ENCODE results near the gene HSD17B2. TPM values are rescaled to one million over a fixed set of nuclear protein-coding genes. Genes with fewer than 3 reads are reported as not detected.

The HSD17B2 gene
- total RNA-seq, 4 donors from 2014 or later, result 0.22 to 0.29 TPM; not detected in 2

GRCh38 chr16:82050506-82050905 is 15.5 kb downstream of the HSD17B2 start:
- no peak for ATAC-seq
- DNase-seq, result no peak
- H3K4me1 ChIP-seq, result no peaks in the 10 kb centered on the region
- intact Hi-C loops (cut with DNase I; ENCODE audit: low total_unique reads), result no loop called here
- H3K4me3 ChIP-seq, result no peak overlapping the region
- no peaks in the 10 kb centered on the region for H3K27me3 ChIP-seq
- in situ Hi-C loops (cut with MboI; ENCODE audit: low sequenced_read_pairs in 4 of 4), result no loop called here
- TF ChIP-seq POLR2A (IDR thresholded peaks at IDR 0.05), result no peak
- no peak for TF ChIP-seq CTCF (IDR thresholded peaks at IDR 0.05 in 4 of 5, conservative IDR thresholded peaks at IDR 0.05 in 1 of 5)
- no peaks in the 10 kb centered on the region for H3K9me3 ChIP-seq
- H3K27ac ChIP-seq, result no peak overlapping the region
- H3K36me3 ChIP-seq, result no peaks in the 10 kb centered on the region

DNA sequence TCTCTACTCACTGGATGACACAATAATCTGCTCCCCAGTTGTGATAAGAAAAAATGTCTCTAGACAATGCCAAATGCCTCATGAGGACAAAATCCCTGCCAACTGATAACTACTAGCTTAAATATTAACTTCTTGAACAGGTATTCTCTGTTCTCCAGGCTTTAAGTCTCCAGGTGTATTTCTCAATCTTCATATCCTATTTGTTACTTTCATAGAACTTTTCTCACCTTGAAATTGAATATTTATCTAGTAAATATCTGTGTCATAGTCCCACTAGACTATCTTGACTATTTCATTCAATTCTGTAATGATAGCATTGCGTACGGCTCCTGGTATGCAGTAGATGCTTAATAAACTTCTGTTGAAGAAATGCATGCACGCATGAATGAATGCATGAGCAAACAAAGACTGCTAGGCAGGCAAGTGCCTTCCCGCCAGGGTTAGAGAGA is 15.9 kb downstream of the HSD17B2 start:
- intact Hi-C loops (cut with DNase I; ENCODE audit: low total_unique reads), result no loop called here
- H3K27me3 ChIP-seq, result no peaks in the 10 kb centered on the region
- H3K27ac ChIP-seq, result no peak overlapping the region
- no peaks in the 10 kb centered on the region for H3K9me3 ChIP-seq
- DNase-seq (no peak), ATAC-seq (no peak)
- in situ Hi-C loops (cut with MboI; ENCODE audit: low sequenced_read_pairs in 4 of 4), result no loop called here
- H3K4me1 ChIP-seq, result no peaks in the 10 kb centered on the region
- no peak overlapping the region for H3K4me3 ChIP-seq
- H3K36me3 ChIP-seq, result no peaks in the 10 kb centered on the region
- TF ChIP-seq POLR2A (IDR thresholded peaks at IDR 0.05) (no peak), CTCF (IDR thresholded peaks at IDR 0.05 in 4 of 5, conservative IDR thresholded peaks at IDR 0.05 in 1 of 5) (no peak)

DNA sequence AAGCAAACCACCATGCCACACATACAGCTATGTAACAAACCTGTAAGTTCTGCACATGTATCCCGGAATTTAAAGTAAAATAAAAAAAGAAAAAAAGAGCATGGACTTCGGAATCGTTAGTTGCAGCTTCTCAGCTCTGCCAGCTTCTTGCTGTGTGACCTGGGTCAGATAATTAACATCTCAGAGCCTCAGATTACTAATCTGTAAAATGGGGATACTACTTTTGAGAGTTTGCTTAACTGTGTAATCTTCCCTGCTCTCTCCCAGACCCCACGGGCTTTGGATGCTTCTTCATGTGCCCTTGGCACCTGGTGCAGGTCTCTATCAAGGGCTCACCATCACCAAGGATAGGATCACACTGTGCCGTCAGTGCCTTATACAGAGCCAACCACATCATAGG is 16.6 kb downstream of the HSD17B2 start:
- H3K27me3 ChIP-seq, result no peaks in the 10 kb centered on the region
- H3K36me3 ChIP-seq, result no peaks in the 10 kb centered on the region
- no peaks in the 10 kb centered on the region for H3K9me3 ChIP-seq
- ATAC-seq (no peak), DNase-seq (no peak)
- H3K27ac ChIP-seq, result no peak overlapping the region
- TF ChIP-seq POLR2A (IDR thresholded peaks at IDR 0.05) (no peak), CTCF (IDR thresholded peaks at IDR 0.05 in 4 of 5, conservative IDR thresholded peaks at IDR 0.05 in 1 of 5) (no peak)
- no peaks in the 10 kb centered on the region for H3K4me1 ChIP-seq
- in situ Hi-C loops (cut with MboI; ENCODE audit: low sequenced_read_pairs in 4 of 4) (no loop called here), intact Hi-C loops (cut with DNase I; ENCODE audit: low total_unique reads) (no loop called here)
- H3K4me3 ChIP-seq, result no peak overlapping the region

DNA sequence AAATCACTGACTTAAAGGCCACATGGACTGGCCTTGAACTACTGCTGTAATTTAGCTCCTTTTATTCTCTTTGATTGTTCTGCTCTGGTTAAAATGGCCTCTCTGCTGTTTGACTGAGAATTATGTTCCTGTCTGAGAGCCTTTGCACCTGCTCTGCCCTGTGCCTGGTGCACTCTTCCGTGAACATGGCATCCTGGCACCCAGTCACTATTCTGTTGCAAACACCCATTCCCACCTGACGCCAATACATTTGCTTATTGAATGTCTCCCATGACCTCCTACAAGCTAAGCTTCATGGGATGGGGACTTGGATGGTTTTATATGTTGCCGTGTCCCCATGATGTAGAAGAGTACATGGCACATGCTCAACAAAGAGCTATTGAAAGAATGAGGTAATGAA is 20.1 kb downstream of the HSD17B2 start:
- Histone ChIP-seq H3K27me3 (no peaks in the 10 kb centered on the region), H3K9me3 (no peaks in the 10 kb centered on the region), H3K4me3 (no peak overlapping the region), H3K4me1 (no peaks in the 10 kb centered on the region), H3K27ac (no peak overlapping the region), H3K36me3 (no peaks in the 10 kb centered on the region)
- DNase-seq (no peak), ATAC-seq (no peak)
- intact Hi-C loops (cut with DNase I; ENCODE audit: low total_unique reads), result no loop called here
- in situ Hi-C loops (cut with MboI; ENCODE audit: low sequenced_read_pairs in 4 of 4), result no loop called here
- TF ChIP-seq CTCF (IDR thresholded peaks at IDR 0.05 in 4 of 5, conservative IDR thresholded peaks at IDR 0.05 in 1 of 5) (no peak), POLR2A (IDR thresholded peaks at IDR 0.05) (no peak)

All from gastrocnemius medialis (tissue), 4 donors.